Tibial nerve (tissue), 4 donors: ENCODE data around the gene CNDP1.

Experiments
- EP300 ChIP-seq, 2 donors: sonication (generic); formaldehyde crosslinking; IDR thresholded peaks; one replicate each; pipeline ENCODE4 v1.6.1; 2017; ENCODE audit warnings: antibody characterized with exemption in 2 of 2, mild to moderate bottlenecking in 1 of 2
- POLR2A ChIP-seq, 2 donors: fragments of 450-650 bp; IDR thresholded peaks; one replicate each; pipeline ENCODE4 v1.6.1; 2017; ENCODE audit warnings: antibody characterized with exemption in 2 of 2, mild to moderate bottlenecking in 2 of 2, moderate library complexity in 2 of 2
- TF ChIP-seq, protein P1 (sequence below), 5 experiments: fragments of 200-600 bp in 3 of 5; fragments of 450-650 bp in 2 of 5; sonication (generic) in 3 of 5; IDR thresholded peaks; one replicate each; pipeline ENCODE4 v1.5.1; 2016 to 2019; ENCODE audit warnings: antibody characterized with exemption in 5 of 5, mild to moderate bottlenecking in 3 of 5, moderate library complexity in 2 of 5

DNA sequence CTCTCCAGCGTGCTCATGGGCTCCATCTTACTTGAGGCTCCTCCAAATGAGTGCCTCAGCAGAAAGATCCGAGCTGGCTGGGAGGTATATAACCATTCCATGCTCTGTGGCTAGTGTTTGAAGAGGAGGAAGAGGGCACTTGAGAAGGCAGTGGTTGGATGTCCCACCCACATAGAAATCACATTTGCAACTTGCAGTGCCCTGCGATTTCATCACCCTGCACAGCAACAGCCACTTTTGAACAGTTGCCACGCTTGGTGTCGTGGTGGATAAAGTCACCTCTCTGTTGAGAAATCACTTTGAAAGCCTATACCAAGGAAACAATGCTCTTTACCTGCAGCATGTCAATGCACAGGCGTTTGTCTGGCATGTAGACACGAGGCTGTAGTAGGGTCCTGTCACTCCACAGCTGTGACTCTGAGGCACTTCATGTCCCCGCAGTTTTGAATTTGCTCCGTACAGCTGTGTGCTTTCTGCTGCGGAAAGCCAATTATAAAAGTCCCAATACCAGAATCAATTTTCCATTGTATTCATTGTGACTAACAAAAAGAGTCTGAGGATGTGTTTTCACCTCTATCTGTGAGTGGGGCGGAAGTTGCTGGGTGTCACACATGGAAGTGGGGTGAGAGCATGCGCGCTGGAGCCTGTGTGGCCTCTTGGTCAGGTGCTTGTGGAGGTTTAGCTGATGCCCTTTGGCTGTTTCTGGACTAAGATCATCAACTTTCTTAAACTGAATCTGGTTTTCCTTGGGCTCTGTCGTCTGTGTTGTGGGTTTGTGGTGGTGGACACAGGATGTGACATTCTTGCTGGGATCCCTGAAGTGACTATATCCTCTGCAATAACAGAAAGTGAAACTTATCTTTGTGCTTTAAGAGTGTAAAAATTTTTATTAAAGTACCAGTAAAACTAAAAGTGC lies 35.3 kb upstream of the CNDP1 start:
- TF ChIP-seq, protein P1, sequence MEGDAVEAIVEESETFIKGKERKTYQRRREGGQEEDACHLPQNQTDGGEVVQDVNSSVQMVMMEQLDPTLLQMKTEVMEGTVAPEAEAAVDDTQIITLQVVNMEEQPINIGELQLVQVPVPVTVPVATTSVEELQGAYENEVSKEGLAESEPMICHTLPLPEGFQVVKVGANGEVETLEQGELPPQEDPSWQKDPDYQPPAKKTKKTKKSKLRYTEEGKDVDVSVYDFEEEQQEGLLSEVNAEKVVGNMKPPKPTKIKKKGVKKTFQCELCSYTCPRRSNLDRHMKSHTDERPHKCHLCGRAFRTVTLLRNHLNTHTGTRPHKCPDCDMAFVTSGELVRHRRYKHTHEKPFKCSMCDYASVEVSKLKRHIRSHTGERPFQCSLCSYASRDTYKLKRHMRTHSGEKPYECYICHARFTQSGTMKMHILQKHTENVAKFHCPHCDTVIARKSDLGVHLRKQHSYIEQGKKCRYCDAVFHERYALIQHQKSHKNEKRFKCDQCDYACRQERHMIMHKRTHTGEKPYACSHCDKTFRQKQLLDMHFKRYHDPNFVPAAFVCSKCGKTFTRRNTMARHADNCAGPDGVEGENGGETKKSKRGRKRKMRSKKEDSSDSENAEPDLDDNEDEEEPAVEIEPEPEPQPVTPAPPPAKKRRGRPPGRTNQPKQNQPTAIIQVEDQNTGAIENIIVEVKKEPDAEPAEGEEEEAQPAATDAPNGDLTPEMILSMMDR (IDR thresholded peaks at IDR 0.05) = no peak
- no peak for TF ChIP-seq EP300 (IDR thresholded peaks at IDR 0.05)
- no peak for TF ChIP-seq POLR2A (IDR thresholded peaks at IDR 0.05)
